Measurements from ENCODE around the gene GLI2.

- no peak for TF ChIP-seq CTCF (conservative IDR thresholded peaks at IDR 0.05 in 1 of 2, IDR thresholded peaks at IDR 0.05 in 1 of 2; ENCODE audit: low read depth in 1 of 2, low read length in 2 of 2)
- no peak for TF ChIP-seq EZH2 (IDR thresholded peaks at IDR 0.05; ENCODE audit: low read length, missing control alignments)
These were observed 40.3 kb downstream of the GLI2 start for GRCh38 chr2:120775801-120776589.

All from fibroblast of lung (primary cell).